Liver (tissue), 3 donors: Measurements from ENCODE around the gene SDHB.

Experiments used
- EGR1 ChIP-seq, 2 donors: IDR thresholded peaks; 2 replicates each; pipeline ENCODE4 v1.6.1; 2016 to 2018; ENCODE audit warnings: antibody characterized with exemption in 2 of 2, low read depth in 2 of 2
- JUND ChIP-seq, 2 donors: IDR thresholded peaks; 2 replicates each; pipeline ENCODE4 v1.6.1; 2016; ENCODE audit warnings: antibody characterized with exemption in 2 of 2
- TF ChIP-seq, protein P1 (sequence below): fragments of 150-350 bp; IDR thresholded peaks from 2 replicates; pipeline ENCODE4 v1.5.1; 2017; ENCODE audit warnings: improper control_type of control experiment, low read depth, low read length; ENCODE audit not compliant: missing input control
- donor health status: healthy.
- donor health status: healthy.

DNA sequence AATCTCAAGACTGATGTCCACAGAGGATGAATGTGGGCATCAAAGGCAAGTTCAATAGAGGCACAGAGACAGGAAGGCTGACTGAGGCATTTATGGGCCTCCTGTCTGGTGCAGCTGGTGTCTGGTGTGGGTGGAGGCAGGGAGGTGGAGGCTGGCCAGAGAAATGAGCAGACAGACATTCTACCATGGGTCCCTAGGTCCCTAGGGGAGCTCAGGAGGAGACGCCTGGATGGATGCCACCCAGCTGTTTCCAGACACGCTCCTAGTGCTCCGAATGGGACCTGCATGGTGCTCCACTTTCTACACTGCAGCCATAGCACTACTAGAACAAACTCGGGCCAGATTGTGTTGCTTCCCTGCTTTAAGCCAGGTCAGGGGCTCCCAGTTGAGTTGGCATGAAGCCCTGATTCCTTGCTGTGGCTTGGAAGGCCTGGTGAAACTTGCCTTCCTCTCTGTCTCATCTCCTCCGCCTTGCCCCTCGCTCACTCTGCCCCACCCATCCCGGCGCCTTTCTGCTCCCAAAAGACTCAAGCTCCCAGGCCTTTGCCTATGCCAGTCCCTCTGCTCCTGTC lies 40.1 kb upstream of the SDHB start:
- TF ChIP-seq, protein P1, sequence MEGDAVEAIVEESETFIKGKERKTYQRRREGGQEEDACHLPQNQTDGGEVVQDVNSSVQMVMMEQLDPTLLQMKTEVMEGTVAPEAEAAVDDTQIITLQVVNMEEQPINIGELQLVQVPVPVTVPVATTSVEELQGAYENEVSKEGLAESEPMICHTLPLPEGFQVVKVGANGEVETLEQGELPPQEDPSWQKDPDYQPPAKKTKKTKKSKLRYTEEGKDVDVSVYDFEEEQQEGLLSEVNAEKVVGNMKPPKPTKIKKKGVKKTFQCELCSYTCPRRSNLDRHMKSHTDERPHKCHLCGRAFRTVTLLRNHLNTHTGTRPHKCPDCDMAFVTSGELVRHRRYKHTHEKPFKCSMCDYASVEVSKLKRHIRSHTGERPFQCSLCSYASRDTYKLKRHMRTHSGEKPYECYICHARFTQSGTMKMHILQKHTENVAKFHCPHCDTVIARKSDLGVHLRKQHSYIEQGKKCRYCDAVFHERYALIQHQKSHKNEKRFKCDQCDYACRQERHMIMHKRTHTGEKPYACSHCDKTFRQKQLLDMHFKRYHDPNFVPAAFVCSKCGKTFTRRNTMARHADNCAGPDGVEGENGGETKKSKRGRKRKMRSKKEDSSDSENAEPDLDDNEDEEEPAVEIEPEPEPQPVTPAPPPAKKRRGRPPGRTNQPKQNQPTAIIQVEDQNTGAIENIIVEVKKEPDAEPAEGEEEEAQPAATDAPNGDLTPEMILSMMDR, result no peak
- TF ChIP-seq JUND (IDR thresholded peaks at IDR 0.05) (no peak), EGR1 (IDR thresholded peaks at IDR 0.05; ENCODE audit: low read depth in 2 of 2) (no peak)
